Measurements from ENCODE around the gene C2CD4B. TPM values are rescaled to one million over a fixed set of nuclear protein-coding genes. Genes with fewer than 3 reads are reported as not detected.

C2CD4B gene
- total RNA-seq, 1 experiment from 2014 or later = 0.13 TPM

DNA sequence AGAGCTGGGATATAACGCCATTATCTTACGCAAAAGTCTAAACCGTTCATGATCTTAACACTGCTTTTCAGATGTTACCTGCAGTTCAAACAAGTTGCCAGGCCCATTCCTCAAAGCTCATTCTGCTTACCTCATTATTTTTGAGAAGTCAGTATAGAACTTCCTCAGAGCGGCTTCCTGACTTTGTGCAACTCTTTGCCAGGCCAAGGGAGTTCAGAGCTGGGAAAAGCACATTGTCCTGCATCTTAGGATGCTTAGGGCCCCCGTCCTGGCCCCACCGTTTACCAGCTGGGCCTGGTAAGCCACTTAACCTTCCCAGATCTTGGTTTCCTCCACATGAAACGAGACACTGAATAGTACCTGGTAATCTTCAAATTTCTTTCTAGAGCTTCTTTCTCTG is 6.8 kb upstream of the C2CD4B start:
- H3K18ac ChIP-seq (ENCODE audit: insufficient read length, low read depth, low read length) = no peak overlapping the region
- DNase-seq = no peak
- no peak overlapping the region for H3K4ac ChIP-seq (ENCODE audit: low read depth, low read length)
- H4K20me1 ChIP-seq (ENCODE audit: control insufficient read depth, insufficient read depth, insufficient read length) = no peaks in the 10 kb centered on the region
- no peaks in the 10 kb centered on the region for H3K79me1 ChIP-seq (ENCODE audit: insufficient read depth, low read depth, low read length, poor library complexity, severe bottlenecking)
- H4K91ac ChIP-seq (ENCODE audit: insufficient read length, low read depth, low read length) = no peak overlapping the region
- no peaks in the 10 kb centered on the region for H3K9me3 ChIP-seq (ENCODE audit: control insufficient read depth, low read depth, low read length)
- no peak overlapping the region for H3K9ac ChIP-seq (ENCODE audit: extremely low read depth, insufficient read length, low read length)
- no peak overlapping the region for H3K23ac ChIP-seq (ENCODE audit: insufficient read length, low read depth, low read length)
- no peak overlapping the region for H3K27ac Mint-ChIP-seq
- no peaks in the 10 kb centered on the region for H3K4me1 ChIP-seq (ENCODE audit: insufficient read depth, low read length)
- no peak overlapping the region for H2AK5ac ChIP-seq (ENCODE audit: insufficient read length, low read length)
- no peak overlapping the region for H4K5ac ChIP-seq (ENCODE audit: insufficient read length, low read depth, low read length)
- H2BK120ac ChIP-seq (ENCODE audit: low read depth, low read length, poor library complexity, severe bottlenecking) = no peak overlapping the region
- H2BK20ac ChIP-seq (ENCODE audit: low read depth, low read length, poor library complexity, severe bottlenecking) = no peak overlapping the region
- no peak overlapping the region for H2AFZ ChIP-seq (ENCODE audit: low read length)
- no peak overlapping the region for H2BK15ac ChIP-seq (ENCODE audit: low read depth, low read length)
- no peaks in the 10 kb centered on the region for H3K23me2 ChIP-seq (ENCODE audit: insufficient read length, low read depth, low read length, poor library complexity, severe bottlenecking)
- TF ChIP-seq, protein P1, sequence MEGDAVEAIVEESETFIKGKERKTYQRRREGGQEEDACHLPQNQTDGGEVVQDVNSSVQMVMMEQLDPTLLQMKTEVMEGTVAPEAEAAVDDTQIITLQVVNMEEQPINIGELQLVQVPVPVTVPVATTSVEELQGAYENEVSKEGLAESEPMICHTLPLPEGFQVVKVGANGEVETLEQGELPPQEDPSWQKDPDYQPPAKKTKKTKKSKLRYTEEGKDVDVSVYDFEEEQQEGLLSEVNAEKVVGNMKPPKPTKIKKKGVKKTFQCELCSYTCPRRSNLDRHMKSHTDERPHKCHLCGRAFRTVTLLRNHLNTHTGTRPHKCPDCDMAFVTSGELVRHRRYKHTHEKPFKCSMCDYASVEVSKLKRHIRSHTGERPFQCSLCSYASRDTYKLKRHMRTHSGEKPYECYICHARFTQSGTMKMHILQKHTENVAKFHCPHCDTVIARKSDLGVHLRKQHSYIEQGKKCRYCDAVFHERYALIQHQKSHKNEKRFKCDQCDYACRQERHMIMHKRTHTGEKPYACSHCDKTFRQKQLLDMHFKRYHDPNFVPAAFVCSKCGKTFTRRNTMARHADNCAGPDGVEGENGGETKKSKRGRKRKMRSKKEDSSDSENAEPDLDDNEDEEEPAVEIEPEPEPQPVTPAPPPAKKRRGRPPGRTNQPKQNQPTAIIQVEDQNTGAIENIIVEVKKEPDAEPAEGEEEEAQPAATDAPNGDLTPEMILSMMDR (conservative IDR thresholded peaks at IDR 0.05) = no peak
- no peaks in the 10 kb centered on the region for H3K36me3 Mint-ChIP-seq (ENCODE audit: insufficient read depth in 1 of 3, low read depth in 3 of 3)
- no peaks in the 10 kb centered on the region for H3K27me3 ChIP-seq (ENCODE audit: insufficient read depth, low read length)
- H3K14ac ChIP-seq (ENCODE audit: insufficient read depth, low read length) = no peak overlapping the region
- H3K9me3 Mint-ChIP-seq = no peaks in the 10 kb centered on the region
- H3K27me3 Mint-ChIP-seq (ENCODE audit: low read depth) = peaks cover 14% of the 10 kb centered on the region
- no peak overlapping the region for H3K4me2 ChIP-seq (ENCODE audit: insufficient read depth, insufficient read length, low read length)
- H3K4me3 Mint-ChIP-seq = no peak overlapping the region
- no peak overlapping the region for H3K56ac ChIP-seq (ENCODE audit: insufficient read length, low read depth, low read length)
- no peak overlapping the region for H3T11ph ChIP-seq (ENCODE audit: low read length)
- no CpG with 5 or more reads among the region's 7 CpGs for WGBS (ENCODE audit: extremely low coverage, insufficient read length, low lambda C conversion rate)
- H3K79me2 ChIP-seq (ENCODE audit: insufficient read depth, low read length) = no peaks in the 10 kb centered on the region
- H4K8ac ChIP-seq (replicated peaks; ENCODE audit: insufficient read length, low read depth, low read length) = no peak overlapping the region
- H2BK5ac ChIP-seq (ENCODE audit: insufficient read length, low read length) = no peak overlapping the region
- peaks cover 0 to 6% of the 10 kb centered on the region in 2 experiments; a peak in 2 of 4 replicates for H3K4me1 Mint-ChIP-seq
- H3K27ac ChIP-seq (ENCODE audit: insufficient read length, low read depth, low read length) = no peak overlapping the region
- no peak overlapping the region for H2BK12ac ChIP-seq (ENCODE audit: insufficient read length, low read depth, low read length)
